KMS-11 (cell line): ENCODE measurements around the gene KRT12.

Experiments used
- H2AFZ ChIP-seq: fragments of 200-600 bp; sonication (generic); 2 replicates; pipeline ENCODE4 v1.6.1; 2016; ENCODE audit warnings: antibody characterized with exemption, mixed run types, low read depth
- H3K27ac ChIP-seq: fragments of 200-600 bp; sonication (generic); 2 replicates; pipeline ENCODE4 v1.6.1; 2016; ENCODE audit warnings: mild to moderate bottlenecking, mixed run types
- H3K27me3 ChIP-seq: fragments of 200-600 bp; sonication (generic); 2 replicates; pipeline ENCODE4 v1.6.1; 2017; ENCODE audit warnings: mild to moderate bottlenecking, low read depth, mixed run types, moderate library complexity; ENCODE audit not compliant: insufficient read depth
- H3K36me3 ChIP-seq: fragments of 200-600 bp; sonication (generic); 2 replicates; pipeline ENCODE4 v1.6.1; 2017; ENCODE audit warnings: mild to moderate bottlenecking, mixed run types; ENCODE audit not compliant: insufficient read depth
- H3K4me1 ChIP-seq: fragments of 200-600 bp; sonication (generic); 2 replicates; pipeline ENCODE4 v1.6.1; 2016; ENCODE audit warnings: mild to moderate bottlenecking, low read depth, mixed run types; ENCODE audit not compliant: poor library complexity, severe bottlenecking
- H3K4me2 ChIP-seq: fragments of 200-600 bp; sonication (generic); 2 replicates; pipeline ENCODE4 v1.7.0; 2016; ENCODE audit warnings: mild to moderate bottlenecking, mixed run types
- H3K4me3 ChIP-seq: fragments of 200-600 bp; sonication (generic); IDR thresholded peaks from 2 replicates; pipeline ENCODE4 v1.6.1; 2017; ENCODE audit warnings: low read depth, low read length, mixed read lengths; ENCODE audit not compliant: insufficient read depth
- H3K79me2 ChIP-seq: fragments of 200-600 bp; sonication (generic); 2 replicates; pipeline ENCODE4 v1.6.1; 2016; ENCODE audit warnings: low read depth, mixed run types; ENCODE audit not compliant: insufficient read depth
- H3K9ac ChIP-seq: fragments of 200-600 bp; sonication (generic); 2 replicates; pipeline ENCODE4 v1.6.1; 2016; ENCODE audit warnings: mild to moderate bottlenecking, mixed run types
- H4K20me1 ChIP-seq: fragments of 200-600 bp; sonication (generic); 2 replicates; pipeline ENCODE4 v1.6.1; 2016; ENCODE audit warnings: mild to moderate bottlenecking, mixed run types; ENCODE audit not compliant: insufficient read depth
- TF ChIP-seq, protein P1 (sequence below): fragments of 200-600 bp; sonication (generic); conservative IDR thresholded peaks from 2 replicates; pipeline ENCODE4 v1.6.1; 2017; ENCODE audit warnings: low read depth, mild to moderate bottlenecking, antibody characterized with exemption, low read length, moderate library complexity, mixed read lengths

Gene KRT12

DNA sequence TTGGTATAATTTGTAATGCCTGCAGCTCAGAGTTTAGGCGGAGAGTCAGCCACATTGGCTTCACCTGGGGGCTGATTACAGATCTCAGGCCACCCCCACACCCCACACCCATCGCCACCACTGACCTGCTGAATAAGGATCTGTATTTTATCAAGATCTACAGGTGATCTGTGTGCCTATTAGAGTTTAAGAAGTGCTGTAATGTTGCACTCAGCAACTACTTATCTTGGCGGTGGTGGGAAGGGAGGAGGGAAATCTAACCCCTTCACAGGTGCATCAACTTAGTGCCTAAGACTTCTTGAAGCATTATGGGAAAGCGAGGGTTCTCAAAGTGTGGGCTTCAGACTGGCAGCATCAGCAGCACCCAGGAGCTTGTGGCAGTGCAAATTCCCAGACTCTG is 35.5 kb upstream of the KRT12 start:
- H3K36me3 ChIP-seq = no peaks in the 10 kb centered on the region
- no peaks in the 10 kb centered on the region for H3K79me2 ChIP-seq
- H3K4me1 ChIP-seq = no peaks in the 10 kb centered on the region
- H3K4me2 ChIP-seq = no peak overlapping the region
- H4K20me1 ChIP-seq = no peaks in the 10 kb centered on the region
- no peak overlapping the region for H3K4me3 ChIP-seq
- no peaks in the 10 kb centered on the region for H3K27me3 ChIP-seq
- H3K27ac ChIP-seq = no peak overlapping the region
- no peak overlapping the region for H3K9ac ChIP-seq
- TF ChIP-seq, protein P1, sequence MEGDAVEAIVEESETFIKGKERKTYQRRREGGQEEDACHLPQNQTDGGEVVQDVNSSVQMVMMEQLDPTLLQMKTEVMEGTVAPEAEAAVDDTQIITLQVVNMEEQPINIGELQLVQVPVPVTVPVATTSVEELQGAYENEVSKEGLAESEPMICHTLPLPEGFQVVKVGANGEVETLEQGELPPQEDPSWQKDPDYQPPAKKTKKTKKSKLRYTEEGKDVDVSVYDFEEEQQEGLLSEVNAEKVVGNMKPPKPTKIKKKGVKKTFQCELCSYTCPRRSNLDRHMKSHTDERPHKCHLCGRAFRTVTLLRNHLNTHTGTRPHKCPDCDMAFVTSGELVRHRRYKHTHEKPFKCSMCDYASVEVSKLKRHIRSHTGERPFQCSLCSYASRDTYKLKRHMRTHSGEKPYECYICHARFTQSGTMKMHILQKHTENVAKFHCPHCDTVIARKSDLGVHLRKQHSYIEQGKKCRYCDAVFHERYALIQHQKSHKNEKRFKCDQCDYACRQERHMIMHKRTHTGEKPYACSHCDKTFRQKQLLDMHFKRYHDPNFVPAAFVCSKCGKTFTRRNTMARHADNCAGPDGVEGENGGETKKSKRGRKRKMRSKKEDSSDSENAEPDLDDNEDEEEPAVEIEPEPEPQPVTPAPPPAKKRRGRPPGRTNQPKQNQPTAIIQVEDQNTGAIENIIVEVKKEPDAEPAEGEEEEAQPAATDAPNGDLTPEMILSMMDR = no peak
- no peak overlapping the region for H2AFZ ChIP-seq

DNA sequence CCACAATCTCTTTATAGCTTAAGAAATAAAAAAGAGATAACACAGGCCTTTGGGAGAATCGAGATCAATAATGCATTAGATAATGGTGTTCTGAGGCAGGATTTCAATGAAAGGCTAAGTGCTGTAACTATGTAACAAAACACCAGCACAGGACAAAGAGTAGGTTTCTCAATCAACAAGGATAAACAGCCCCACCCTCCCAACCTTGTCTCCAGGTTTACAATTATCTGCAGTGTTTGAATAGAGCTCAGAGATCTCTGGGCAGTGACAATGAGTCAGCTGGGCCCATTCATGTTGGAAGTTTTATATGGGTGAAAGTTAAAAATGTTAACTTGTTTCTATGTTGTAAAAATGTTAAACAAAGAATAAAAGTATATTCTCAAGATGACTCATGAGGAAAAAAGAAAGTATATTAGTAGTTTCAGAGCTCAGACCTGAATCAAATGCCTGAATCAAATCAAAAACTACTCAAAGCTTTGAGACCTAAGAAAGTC is 35.0 kb upstream of the KRT12 start:
- H2AFZ ChIP-seq = no peak overlapping the region
- no peak overlapping the region for H3K4me2 ChIP-seq
- H3K36me3 ChIP-seq = no peaks in the 10 kb centered on the region
- no peaks in the 10 kb centered on the region for H4K20me1 ChIP-seq
- no peaks in the 10 kb centered on the region for H3K79me2 ChIP-seq
- H3K27ac ChIP-seq = no peak overlapping the region
- H3K27me3 ChIP-seq = no peaks in the 10 kb centered on the region
- no peaks in the 10 kb centered on the region for H3K4me1 ChIP-seq
- H3K4me3 ChIP-seq = no peak overlapping the region
- no peak overlapping the region for H3K9ac ChIP-seq
- TF ChIP-seq, protein P1 = no peak

DNA sequence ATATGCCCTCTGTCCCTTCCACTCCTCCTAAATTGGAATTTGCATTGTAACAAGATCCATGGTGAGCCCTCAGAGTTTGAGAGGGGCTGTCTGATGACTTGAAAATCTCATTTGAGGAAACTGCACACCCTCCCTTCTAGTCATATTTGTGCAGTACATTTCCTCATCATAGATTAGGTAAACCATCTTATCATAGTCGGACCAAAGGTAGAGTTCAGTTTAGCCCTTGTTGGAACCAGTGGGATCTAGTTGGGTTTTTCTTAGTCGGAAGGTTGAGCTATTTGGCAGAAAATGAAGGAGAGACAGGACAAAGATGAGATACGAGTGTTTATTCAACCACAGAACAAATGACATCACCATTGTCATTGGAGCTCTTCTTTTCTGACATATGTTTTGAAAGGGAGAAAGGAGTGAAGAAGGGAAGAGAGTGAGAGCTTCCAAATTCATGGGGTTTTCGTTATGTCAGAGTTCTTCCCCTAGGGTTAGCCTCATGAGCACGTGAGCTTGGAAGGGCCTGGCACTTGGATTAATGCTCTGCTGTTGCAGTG is 33.9 kb upstream of the KRT12 start:
- Histone ChIP-seq H3K27me3 (no peaks in the 10 kb centered on the region), H4K20me1 (no peaks in the 10 kb centered on the region), H3K79me2 (no peaks in the 10 kb centered on the region), H2AFZ (no peak overlapping the region), H3K4me3 (no peak overlapping the region), H3K4me2 (no peak overlapping the region), H3K27ac (no peak overlapping the region), H3K4me1 (no peaks in the 10 kb centered on the region), H3K9ac (no peak overlapping the region), H3K36me3 (no peaks in the 10 kb centered on the region)
- TF ChIP-seq, protein P1 = no peak

GRCh38 chr17:40896916-40897455 is 30.0 kb upstream of the KRT12 start:
- no peak overlapping the region for H3K4me2 ChIP-seq
- H3K9ac ChIP-seq = no peak overlapping the region
- no peak overlapping the region for H2AFZ ChIP-seq
- no peaks in the 10 kb centered on the region for H3K4me1 ChIP-seq
- no peaks in the 10 kb centered on the region for H4K20me1 ChIP-seq
- no peak overlapping the region for H3K4me3 ChIP-seq
- no peak overlapping the region for H3K27ac ChIP-seq
- no peaks in the 10 kb centered on the region for H3K79me2 ChIP-seq
- no peaks in the 10 kb centered on the region for H3K36me3 ChIP-seq
- TF ChIP-seq, protein P1 = no peak
- no peaks in the 10 kb centered on the region for H3K27me3 ChIP-seq
